Measurements from ENCODE around the gene EHBP1L1. TPM values are rescaled to one million over a fixed set of nuclear protein-coding genes. Genes with fewer than 3 reads are reported as not detected.

EHBP1L1 gene
- total and polyA plus RNA-seq, 2 of the 13 experiments (the other 11 are each of a cell fraction or from before 2014, with no cell fraction given), result 8.3 to 10.6 TPM

- TF ChIP-seq HNRNPUL1 (IDR thresholded peaks at IDR 0.05; ENCODE audit: low read depth, low read length) (no peak), ZBTB10 (CRISPR knock-in tag; IDR thresholded peaks at IDR 0.05; ENCODE audit: borderline replicate concordance) (no peak), SMC3 (IDR thresholded peaks at IDR 0.05; ENCODE audit: low read length) (no peak), PHF20 (CRISPR knock-in tag; IDR thresholded peaks at IDR 0.05) (no peak), ZNF547 (CRISPR knock-in tag; IDR thresholded peaks at IDR 0.05) (no peak), TCF12 (IDR thresholded peaks at IDR 0.05) (no peak), TCF12 (CRISPR knock-in tag; IDR thresholded peaks at IDR 0.05) (no peak), ZNF512B (CRISPR knock-in tag; IDR thresholded peaks at IDR 0.05; ENCODE audit: borderline replicate concordance) (no peak), ZFYVE20 (CRISPR knock-in tag; IDR thresholded peaks at IDR 0.05; ENCODE audit: borderline replicate concordance, low read depth) (no peak), NFE2L2 (IDR thresholded peaks at IDR 0.05; ENCODE audit: low read length) (no peak), PCBP2 (optimal IDR thresholded peaks at IDR 0.05; ENCODE audit: low read depth, low read length, poor library complexity, severe bottlenecking) (no peak), MEIS1 (CRISPR knock-in tag; IDR thresholded peaks at IDR 0.05; ENCODE audit: borderline replicate concordance) (no peak), RXRA (CRISPR knock-in tag; IDR thresholded peaks at IDR 0.05) (peak; percentile 88), ZNF296 (CRISPR knock-in tag; conservative IDR thresholded peaks at IDR 0.05) (no peak)
- TF ChIP-seq, protein P1, sequence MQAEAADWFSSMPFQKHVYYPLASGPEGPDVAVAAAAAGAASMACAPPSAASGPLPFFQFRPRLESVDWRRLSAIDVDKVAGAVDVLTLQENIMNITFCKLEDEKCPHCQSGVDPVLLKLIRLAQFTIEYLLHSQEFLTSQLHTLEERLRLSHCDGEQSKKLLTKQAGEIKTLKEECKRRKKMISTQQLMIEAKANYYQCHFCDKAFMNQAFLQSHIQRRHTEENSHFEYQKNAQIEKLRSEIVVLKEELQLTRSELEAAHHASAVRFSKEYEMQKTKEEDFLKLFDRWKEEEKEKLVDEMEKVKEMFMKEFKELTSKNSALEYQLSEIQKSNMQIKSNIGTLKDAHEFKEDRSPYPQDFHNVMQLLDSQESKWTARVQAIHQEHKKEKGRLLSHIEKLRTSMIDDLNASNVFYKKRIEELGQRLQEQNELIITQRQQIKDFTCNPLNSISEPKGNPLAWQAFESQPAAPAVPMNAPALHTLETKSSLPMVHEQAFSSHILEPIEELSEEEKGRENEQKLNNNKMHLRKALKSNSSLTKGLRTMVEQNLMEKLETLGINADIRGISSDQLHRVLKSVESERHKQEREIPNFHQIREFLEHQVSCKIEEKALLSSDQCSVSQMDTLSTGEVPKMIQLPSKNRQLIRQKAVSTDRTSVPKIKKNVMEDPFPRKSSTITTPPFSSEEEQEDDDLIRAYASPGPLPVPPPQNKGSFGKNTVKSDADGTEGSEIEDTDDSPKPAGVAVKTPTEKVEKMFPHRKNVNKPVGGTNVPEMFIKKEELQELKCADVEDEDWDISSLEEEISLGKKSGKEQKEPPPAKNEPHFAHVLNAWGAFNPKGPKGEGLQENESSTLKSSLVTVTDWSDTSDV (CRISPR knock-in tag; IDR thresholded peaks at IDR 0.05), result no peak
- TF ChIP-seq, protein P2, sequence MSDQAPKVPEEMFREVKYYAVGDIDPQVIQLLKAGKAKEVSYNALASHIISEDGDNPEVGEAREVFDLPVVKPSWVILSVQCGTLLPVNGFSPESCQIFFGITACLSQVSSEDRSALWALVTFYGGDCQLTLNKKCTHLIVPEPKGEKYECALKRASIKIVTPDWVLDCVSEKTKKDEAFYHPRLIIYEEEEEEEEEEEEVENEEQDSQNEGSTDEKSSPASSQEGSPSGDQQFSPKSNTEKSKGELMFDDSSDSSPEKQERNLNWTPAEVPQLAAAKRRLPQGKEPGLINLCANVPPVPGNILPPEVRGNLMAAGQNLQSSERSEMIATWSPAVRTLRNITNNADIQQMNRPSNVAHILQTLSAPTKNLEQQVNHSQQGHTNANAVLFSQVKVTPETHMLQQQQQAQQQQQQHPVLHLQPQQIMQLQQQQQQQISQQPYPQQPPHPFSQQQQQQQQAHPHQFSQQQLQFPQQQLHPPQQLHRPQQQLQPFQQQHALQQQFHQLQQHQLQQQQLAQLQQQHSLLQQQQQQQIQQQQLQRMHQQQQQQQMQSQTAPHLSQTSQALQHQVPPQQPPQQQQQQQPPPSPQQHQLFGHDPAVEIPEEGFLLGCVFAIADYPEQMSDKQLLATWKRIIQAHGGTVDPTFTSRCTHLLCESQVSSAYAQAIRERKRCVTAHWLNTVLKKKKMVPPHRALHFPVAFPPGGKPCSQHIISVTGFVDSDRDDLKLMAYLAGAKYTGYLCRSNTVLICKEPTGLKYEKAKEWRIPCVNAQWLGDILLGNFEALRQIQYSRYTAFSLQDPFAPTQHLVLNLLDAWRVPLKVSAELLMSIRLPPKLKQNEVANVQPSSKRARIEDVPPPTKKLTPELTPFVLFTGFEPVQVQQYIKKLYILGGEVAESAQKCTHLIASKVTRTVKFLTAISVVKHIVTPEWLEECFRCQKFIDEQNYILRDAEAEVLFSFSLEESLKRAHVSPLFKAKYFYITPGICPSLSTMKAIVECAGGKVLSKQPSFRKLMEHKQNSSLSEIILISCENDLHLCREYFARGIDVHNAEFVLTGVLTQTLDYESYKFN (CRISPR knock-in tag; conservative IDR thresholded peaks at IDR 0.05), result peak; percentile 62
- TF ChIP-seq, protein P3, sequence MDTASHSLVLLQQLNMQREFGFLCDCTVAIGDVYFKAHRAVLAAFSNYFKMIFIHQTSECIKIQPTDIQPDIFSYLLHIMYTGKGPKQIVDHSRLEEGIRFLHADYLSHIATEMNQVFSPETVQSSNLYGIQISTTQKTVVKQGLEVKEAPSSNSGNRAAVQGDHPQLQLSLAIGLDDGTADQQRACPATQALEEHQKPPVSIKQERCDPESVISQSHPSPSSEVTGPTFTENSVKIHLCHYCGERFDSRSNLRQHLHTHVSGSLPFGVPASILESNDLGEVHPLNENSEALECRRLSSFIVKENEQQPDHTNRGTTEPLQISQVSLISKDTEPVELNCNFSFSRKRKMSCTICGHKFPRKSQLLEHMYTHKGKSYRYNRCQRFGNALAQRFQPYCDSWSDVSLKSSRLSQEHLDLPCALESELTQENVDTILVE (CRISPR knock-in tag; IDR thresholded peaks at IDR 0.05), result 0 out of 2 replicates have a peak, but pooled peaks have one; percentile 18
Observed at GRCh38 chr11:65555693-65556231, 20.1 kb upstream of the EHBP1L1 start (continued).

Data from HepG2 (cell line).